ENCODE results near the gene KRT38. TPM values are rescaled to one million over a fixed set of nuclear protein-coding genes. Genes with fewer than 3 reads are reported as not detected.

The KRT38 gene
- total RNA-seq, 1 donor from 2014 or later, result not detected

GRCh38 chr17:41478237-41478636 is 37.5 kb upstream of the KRT38 start:
- Mint-ChIP-seq H3K4me1 (peaks cover 4% of the 10 kb centered on the region), H3K27ac (ENCODE audit: unreplicated experiment) (no peak overlapping the region), H3K27me3 (ENCODE audit: low read depth) (no peaks in the 10 kb centered on the region), H3K9me3 (no peaks in the 10 kb centered on the region), H3K36me3 (ENCODE audit: low read depth) (no peaks in the 10 kb centered on the region), H3K4me3 (no peak overlapping the region)
- TF ChIP-seq CTCF (conservative IDR thresholded peaks at IDR 0.05), result no peak
- DNase-seq (ENCODE audit: low read depth, low spot score), result no peak

GRCh38 chr17:41476866-41477815 is 36.4 kb upstream of the KRT38 start:
- Mint-ChIP-seq H3K36me3 (ENCODE audit: low read depth) (no peaks in the 10 kb centered on the region), H3K27ac (ENCODE audit: unreplicated experiment) (no peak overlapping the region), H3K27me3 (ENCODE audit: low read depth) (no peaks in the 10 kb centered on the region), H3K9me3 (peaks cover 3% of the 10 kb centered on the region), H3K4me1 (peaks cover 4% of the 10 kb centered on the region), H3K4me3 (no peak overlapping the region)
- no peak for TF ChIP-seq CTCF (conservative IDR thresholded peaks at IDR 0.05)
- no peak for DNase-seq (ENCODE audit: low read depth, low spot score)

- Mint-ChIP-seq H3K4me3 (no peak overlapping the region), H3K4me1 (peaks cover 4% of the 10 kb centered on the region), H3K27me3 (ENCODE audit: low read depth) (peaks cover 5% of the 10 kb centered on the region), H3K27ac (ENCODE audit: unreplicated experiment) (no peak overlapping the region), H3K9me3 (peaks cover 7% of the 10 kb centered on the region), H3K36me3 (ENCODE audit: low read depth) (no peaks in the 10 kb centered on the region)
- no peak for DNase-seq (ENCODE audit: low read depth, low spot score)
- TF ChIP-seq CTCF (conservative IDR thresholded peaks at IDR 0.05), result no peak
These were observed 34.6 kb upstream of the KRT38 start for GRCh38 chr17:41475421-41475820.

GRCh38 chr17:41474863-41475262 is 34.1 kb upstream of the KRT38 start:
- no peak for DNase-seq (ENCODE audit: low read depth, low spot score)
- no peak overlapping the region for H3K27ac Mint-ChIP-seq (ENCODE audit: unreplicated experiment)
- H3K4me3 Mint-ChIP-seq, result no peak overlapping the region
- H3K9me3 Mint-ChIP-seq, result peaks cover 7% of the 10 kb centered on the region
- H3K27me3 Mint-ChIP-seq (ENCODE audit: low read depth), result peaks cover 5% of the 10 kb centered on the region
- H3K36me3 Mint-ChIP-seq (ENCODE audit: low read depth), result no peaks in the 10 kb centered on the region
- no peak for TF ChIP-seq CTCF (conservative IDR thresholded peaks at IDR 0.05)
- H3K4me1 Mint-ChIP-seq, result peaks cover 4% of the 10 kb centered on the region

GRCh38 chr17:41468346-41468745 is 27.6 kb upstream of the KRT38 start:
- Mint-ChIP-seq H3K27ac (ENCODE audit: unreplicated experiment) (no peak overlapping the region), H3K4me1 (no peaks in the 10 kb centered on the region), H3K4me3 (no peak overlapping the region), H3K36me3 (ENCODE audit: low read depth) (no peaks in the 10 kb centered on the region), H3K9me3 (peaks cover 10% of the 10 kb centered on the region), H3K27me3 (ENCODE audit: low read depth) (peaks cover 5% of the 10 kb centered on the region)
- DNase-seq (ENCODE audit: low read depth, low spot score), result no peak
- no peak for TF ChIP-seq CTCF (conservative IDR thresholded peaks at IDR 0.05)

Measured in neural crest cell (in vitro differentiated cells).